ENCODE results near the gene ZBTB16. TPM values are rescaled to one million over a fixed set of nuclear protein-coding genes. Genes with fewer than 3 reads are reported as not detected.

ZBTB16 gene
- polyA plus RNA-seq, 1 donor = 2.8 TPM

- H3K27ac ChIP-seq (ENCODE audit: low read length) = peak overlapping the region; percentile 73
- peak in 1 of 2 donors; percentile 70 for DNase-seq
- H3K4me3 ChIP-seq (ENCODE audit: low read length) = no peak overlapping the region
- no peaks in the 10 kb centered on the region for H3K36me3 ChIP-seq (ENCODE audit: control insufficient read depth, insufficient read depth, low read length)
- H3K27me3 ChIP-seq (ENCODE audit: control insufficient read depth, insufficient read depth, low read length) = no peaks in the 10 kb centered on the region
- no peaks in the 10 kb centered on the region for H3K9me3 ChIP-seq (ENCODE audit: control insufficient read depth, low read depth, low read length)
- 31% methylated on average over 2 of the region's 5 CpGs for WGBS (ENCODE audit: insufficient coverage, low lambda C conversion rate)
- H3K4me1 ChIP-seq (ENCODE audit: control insufficient read depth, insufficient read depth, low read length) = peaks cover 88% of the 10 kb centered on the region
These were observed 114.3 kb downstream of the ZBTB16 start for GRCh38 chr11:114173843-114174242.

DNA sequence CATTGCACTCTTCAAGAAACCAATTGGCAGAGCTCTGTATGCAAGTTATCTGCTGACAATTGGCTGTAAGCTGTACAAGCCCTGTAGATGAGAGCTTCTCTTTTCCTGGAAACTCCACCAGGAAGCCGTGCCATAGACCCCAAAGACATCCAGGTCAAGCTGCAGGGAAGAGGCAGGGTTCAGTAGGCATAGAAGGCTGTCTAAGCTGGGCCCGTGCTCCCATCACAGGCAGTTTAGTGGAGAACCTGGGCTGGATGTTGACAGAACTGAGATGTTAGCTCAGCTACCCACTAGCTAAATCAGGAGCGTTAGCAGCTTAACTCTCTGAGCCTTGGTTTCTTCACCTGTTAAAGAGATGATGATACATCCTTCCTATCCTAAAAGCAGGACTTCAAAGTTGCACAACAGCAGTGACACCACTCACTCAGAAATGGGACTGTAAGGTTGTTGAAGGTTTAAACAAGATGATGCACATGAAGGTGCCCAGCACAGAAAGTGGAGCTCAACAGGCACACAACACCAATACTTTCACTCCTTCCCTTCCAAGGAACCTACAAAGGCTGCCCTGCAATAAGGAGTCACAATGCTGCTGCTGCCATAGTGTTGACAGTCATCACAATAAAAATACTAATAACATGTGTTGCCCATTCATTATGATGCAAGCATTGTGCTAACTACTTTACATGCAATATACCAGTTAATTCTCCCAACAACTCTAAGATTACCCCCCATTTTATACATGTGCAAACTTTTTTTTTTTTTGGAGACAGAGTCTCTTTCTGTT lies 115.4 kb downstream of the ZBTB16 start:
- no CpG with 5 or more reads among the region's 3 CpGs for WGBS (ENCODE audit: insufficient coverage, low lambda C conversion rate)
- H3K4me3 ChIP-seq (ENCODE audit: low read length) = no peak overlapping the region
- H3K27ac ChIP-seq (ENCODE audit: low read length) = no peak overlapping the region

DNA sequence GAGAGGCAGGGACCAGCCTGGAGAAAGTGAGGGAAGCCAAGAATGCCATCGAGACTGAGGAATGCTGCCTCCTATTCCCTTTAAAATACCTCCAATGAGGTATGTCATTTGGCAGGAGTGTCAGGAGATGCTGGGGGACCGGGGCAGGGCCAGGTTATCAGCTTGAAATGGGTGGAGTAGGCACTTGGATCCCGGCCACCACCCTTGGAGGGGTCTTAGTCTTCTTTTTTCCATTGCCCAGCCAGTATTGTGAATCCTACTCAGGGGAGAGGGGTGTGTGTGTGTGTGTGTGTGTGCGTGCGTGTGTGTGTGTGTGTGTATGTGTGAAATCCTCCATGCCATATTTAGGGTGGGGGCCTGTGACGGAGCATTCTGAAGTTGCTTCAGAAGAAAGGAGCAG lies 116.2 kb downstream of the ZBTB16 start:
- H3K9me3 ChIP-seq (ENCODE audit: control insufficient read depth, low read depth, low read length) = no peaks in the 10 kb centered on the region
- H3K36me3 ChIP-seq (ENCODE audit: control insufficient read depth, insufficient read depth, low read length) = no peaks in the 10 kb centered on the region
- no CpG with 5 or more reads among the region's 6 CpGs for WGBS (ENCODE audit: insufficient coverage, low lambda C conversion rate)
- no peaks in the 10 kb centered on the region for H3K27me3 ChIP-seq (ENCODE audit: control insufficient read depth, insufficient read depth, low read length)
- H3K27ac ChIP-seq (ENCODE audit: low read length) = peak overlapping the region; percentile 63
- peaks cover 86% of the 10 kb centered on the region for H3K4me1 ChIP-seq (ENCODE audit: control insufficient read depth, insufficient read depth, low read length)
- no peak for DNase-seq
- no peak overlapping the region for H3K4me3 ChIP-seq (ENCODE audit: low read length)

More for the DNA sequence above, 115.4 kb downstream of the ZBTB16 start:
- no peaks in the 10 kb centered on the region for H3K27me3 ChIP-seq (ENCODE audit: control insufficient read depth, insufficient read depth, low read length)
- peaks cover 88% of the 10 kb centered on the region for H3K4me1 ChIP-seq (ENCODE audit: control insufficient read depth, insufficient read depth, low read length)
- no peaks in the 10 kb centered on the region for H3K9me3 ChIP-seq (ENCODE audit: control insufficient read depth, low read depth, low read length)
- H3K36me3 ChIP-seq (ENCODE audit: control insufficient read depth, insufficient read depth, low read length) = no peaks in the 10 kb centered on the region
- DNase-seq = no peak

DNA sequence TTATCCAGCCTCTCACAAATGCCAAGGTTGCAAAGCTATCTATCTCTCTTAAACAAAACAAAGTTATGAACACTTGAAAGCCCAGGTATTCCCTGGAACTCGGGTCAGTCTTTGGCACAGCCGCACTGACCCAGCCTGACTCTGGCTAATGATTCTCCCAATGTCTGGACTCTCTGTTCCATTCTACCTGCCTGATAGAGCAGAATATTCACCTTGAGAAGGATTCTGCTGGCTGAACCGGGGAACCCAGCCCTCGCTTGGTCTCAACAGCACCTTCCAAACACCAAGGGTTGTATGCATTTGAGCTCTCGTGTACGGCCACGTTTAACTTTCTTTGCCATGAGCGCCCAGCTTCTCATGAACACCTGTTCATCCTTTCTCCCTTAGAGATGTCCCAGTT lies 116.8 kb downstream of the ZBTB16 start:
- no peaks in the 10 kb centered on the region for H3K9me3 ChIP-seq (ENCODE audit: control insufficient read depth, low read depth, low read length)
- no peak overlapping the region for H3K4me3 ChIP-seq (ENCODE audit: low read length)
- DNase-seq = peak in 1 of 2 donors; percentile 70
- H3K27ac ChIP-seq (ENCODE audit: low read length) = peak overlapping the region; percentile 63
- H3K36me3 ChIP-seq (ENCODE audit: control insufficient read depth, insufficient read depth, low read length) = no peaks in the 10 kb centered on the region
- peaks cover 79% of the 10 kb centered on the region for H3K4me1 ChIP-seq (ENCODE audit: control insufficient read depth, insufficient read depth, low read length)
- H3K27me3 ChIP-seq (ENCODE audit: control insufficient read depth, insufficient read depth, low read length) = no peaks in the 10 kb centered on the region
- WGBS (ENCODE audit: insufficient coverage, low lambda C conversion rate) = no CpG with 5 or more reads among the region's 8 CpGs

GRCh38 chr11:114178656-114179055 lies 119.1 kb downstream of the ZBTB16 start:
- WGBS (ENCODE audit: insufficient coverage, low lambda C conversion rate) = no CpG with 5 or more reads among the region's 1 CpG
- no peaks in the 10 kb centered on the region for H3K27me3 ChIP-seq (ENCODE audit: control insufficient read depth, insufficient read depth, low read length)

DNA sequence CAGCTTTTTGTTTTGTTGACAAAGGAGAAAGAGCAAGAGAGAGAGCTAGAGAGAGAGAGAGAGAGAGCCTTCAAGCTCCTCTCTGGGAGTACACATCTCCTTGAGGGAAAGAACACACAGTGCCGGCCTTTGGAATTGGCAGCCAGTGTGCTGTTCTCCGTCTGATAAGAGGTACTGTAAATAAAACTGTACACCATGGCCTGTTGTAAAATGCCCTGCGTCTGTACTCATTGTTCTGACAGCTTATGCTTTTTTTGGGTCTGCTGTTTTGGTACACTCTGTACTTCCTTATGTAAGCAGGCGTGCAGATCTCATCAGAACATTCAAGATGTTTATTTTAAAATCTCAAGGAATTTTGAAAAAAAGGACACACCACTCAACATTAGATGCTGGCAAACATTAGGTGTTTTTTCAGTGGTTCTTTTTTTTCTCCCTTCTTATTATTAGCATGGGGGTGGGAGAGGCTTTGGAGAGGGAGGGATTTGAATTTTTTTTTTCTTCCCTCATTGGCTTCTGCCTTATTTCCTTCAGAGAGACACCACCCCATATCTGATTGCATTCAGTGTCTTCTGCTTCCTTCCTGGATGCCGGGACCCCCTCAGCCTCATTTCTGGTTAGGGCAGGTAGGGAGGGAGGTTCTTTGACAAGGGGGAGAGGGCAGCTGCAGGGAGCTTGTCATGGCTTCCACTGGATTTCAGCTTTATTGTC lies 119.9 kb downstream of the ZBTB16 start:
- Histone ChIP-seq H3K9me3 (ENCODE audit: control insufficient read depth, low read depth, low read length) (no peaks in the 10 kb centered on the region), H3K27me3 (ENCODE audit: control insufficient read depth, insufficient read depth, low read length) (no peaks in the 10 kb centered on the region), H3K27ac (ENCODE audit: low read length) (peak overlapping the region; percentile 55), H3K4me1 (ENCODE audit: control insufficient read depth, insufficient read depth, low read length) (peaks cover 51% of the 10 kb centered on the region), H3K36me3 (ENCODE audit: control insufficient read depth, insufficient read depth, low read length) (no peaks in the 10 kb centered on the region), H3K4me3 (ENCODE audit: low read length) (no peak overlapping the region)
- DNase-seq = peak; percentile 79 to 89
- no CpG with 5 or more reads among the region's 5 CpGs for WGBS (ENCODE audit: insufficient coverage, low lambda C conversion rate)

More at GRCh38 chr11:114178656-114179055, 119.1 kb downstream of the ZBTB16 start:
- H3K36me3 ChIP-seq (ENCODE audit: control insufficient read depth, insufficient read depth, low read length) = no peaks in the 10 kb centered on the region
- H3K9me3 ChIP-seq (ENCODE audit: control insufficient read depth, low read depth, low read length) = no peaks in the 10 kb centered on the region
- DNase-seq = no peak
- H3K4me1 ChIP-seq (ENCODE audit: control insufficient read depth, insufficient read depth, low read length) = peaks cover 56% of the 10 kb centered on the region
- H3K27ac ChIP-seq (ENCODE audit: low read length) = peak overlapping the region; percentile 55
- no peak overlapping the region for H3K4me3 ChIP-seq (ENCODE audit: low read length)

DNA sequence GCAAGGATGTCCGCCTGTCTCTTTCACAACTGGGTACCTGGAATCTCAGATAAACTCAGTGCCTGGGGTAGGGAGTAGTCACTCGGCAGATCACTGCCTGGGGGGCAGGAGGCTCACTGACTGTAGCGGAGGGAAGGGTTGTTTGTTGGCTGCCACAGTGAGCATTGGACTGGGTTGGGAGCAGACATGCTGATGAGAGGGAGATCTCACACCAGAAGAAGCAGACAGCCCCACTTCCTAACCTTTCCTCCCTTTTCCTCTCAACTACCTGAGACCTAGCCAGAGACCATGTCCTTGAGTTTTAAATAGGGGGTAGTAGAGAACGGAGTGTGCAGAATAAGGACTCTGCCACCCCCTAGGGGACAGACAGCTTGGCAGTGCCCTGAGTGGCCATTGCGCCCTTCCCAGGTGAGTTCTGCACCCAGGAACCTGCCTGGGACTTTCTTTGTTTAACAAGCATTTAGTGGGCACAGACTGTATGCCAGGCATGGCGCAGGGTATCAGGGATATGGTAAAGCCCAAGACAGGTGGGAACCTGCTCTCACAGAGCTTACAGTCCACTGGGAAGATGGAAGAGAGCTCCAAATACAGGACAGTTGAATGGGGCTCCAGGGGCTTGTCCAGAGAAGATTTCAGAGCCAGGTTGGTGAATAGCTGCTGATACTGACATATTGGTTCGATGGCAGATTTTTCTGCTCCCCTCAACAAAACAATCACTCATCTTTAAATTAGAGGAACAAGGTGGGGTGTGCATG lies 121.0 kb downstream of the ZBTB16 start:
- Histone ChIP-seq H3K27ac (ENCODE audit: low read length) (peak overlapping the region; percentile 55), H3K36me3 (ENCODE audit: control insufficient read depth, insufficient read depth, low read length) (no peaks in the 10 kb centered on the region), H3K27me3 (ENCODE audit: control insufficient read depth, insufficient read depth, low read length) (no peaks in the 10 kb centered on the region), H3K4me3 (ENCODE audit: low read length) (no peak overlapping the region), H3K9me3 (ENCODE audit: control insufficient read depth, low read depth, low read length) (no peaks in the 10 kb centered on the region), H3K4me1 (ENCODE audit: control insufficient read depth, insufficient read depth, low read length) (peaks cover 41% of the 10 kb centered on the region)
- peak in 1 of 2 donors; percentile 56 for DNase-seq
- 83% methylated on average over 1 of the region's 7 CpGs for WGBS (ENCODE audit: insufficient coverage, low lambda C conversion rate)

DNA sequence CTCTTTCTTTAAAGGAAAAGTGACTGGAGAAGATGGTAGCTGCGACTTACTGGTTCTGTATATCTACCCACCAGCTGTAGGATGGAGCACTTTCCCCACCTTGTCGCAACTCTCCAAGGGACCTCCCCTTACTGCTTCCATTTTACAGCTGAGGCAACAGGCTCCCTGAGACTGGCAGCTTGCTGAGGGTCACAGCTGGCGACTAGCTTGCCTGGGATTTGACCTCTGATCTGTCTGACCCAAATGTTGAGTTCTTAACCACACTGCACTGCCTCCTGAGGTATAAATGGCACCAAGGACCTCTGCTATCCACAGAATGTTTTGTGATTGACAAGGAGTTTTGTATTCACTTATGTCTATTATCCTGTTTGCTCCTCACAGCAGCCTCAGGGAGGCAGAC lies 121.7 kb downstream of the ZBTB16 start:
- no CpG with 5 or more reads among the region's 3 CpGs for WGBS (ENCODE audit: insufficient coverage, low lambda C conversion rate)
- no peak for DNase-seq
- peaks cover 37% of the 10 kb centered on the region for H3K4me1 ChIP-seq (ENCODE audit: control insufficient read depth, insufficient read depth, low read length)
- no peak overlapping the region for H3K4me3 ChIP-seq (ENCODE audit: low read length)
- H3K36me3 ChIP-seq (ENCODE audit: control insufficient read depth, insufficient read depth, low read length) = no peaks in the 10 kb centered on the region
- no peaks in the 10 kb centered on the region for H3K27me3 ChIP-seq (ENCODE audit: control insufficient read depth, insufficient read depth, low read length)
- no peaks in the 10 kb centered on the region for H3K9me3 ChIP-seq (ENCODE audit: control insufficient read depth, low read depth, low read length)
- no peak overlapping the region for H3K27ac ChIP-seq (ENCODE audit: low read length)

DNA sequence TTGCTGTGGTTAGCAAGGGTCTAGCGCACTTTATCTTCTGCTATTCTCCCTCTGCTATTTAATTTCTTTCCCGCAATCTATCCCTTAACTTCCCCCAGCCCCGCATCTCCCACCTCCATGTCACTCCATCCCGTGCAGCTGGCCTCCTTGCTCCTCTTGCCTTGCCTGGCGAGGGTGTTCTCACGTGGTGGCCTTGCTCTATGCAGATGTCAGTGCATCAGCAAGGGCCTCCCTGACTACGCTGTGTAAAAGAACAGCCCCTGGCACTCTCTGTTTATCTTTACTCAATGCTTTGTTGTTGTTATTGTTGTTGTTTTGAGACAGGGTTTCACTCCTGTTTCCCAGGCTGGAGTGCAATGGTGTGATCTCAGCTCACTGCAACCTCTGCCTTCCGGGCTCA lies 122.2 kb downstream of the ZBTB16 start:
- Histone ChIP-seq H3K4me1 (ENCODE audit: control insufficient read depth, insufficient read depth, low read length) (peaks cover 32% of the 10 kb centered on the region), H3K9me3 (ENCODE audit: control insufficient read depth, low read depth, low read length) (no peaks in the 10 kb centered on the region), H3K27me3 (ENCODE audit: control insufficient read depth, insufficient read depth, low read length) (no peaks in the 10 kb centered on the region), H3K4me3 (ENCODE audit: low read length) (no peak overlapping the region), H3K36me3 (ENCODE audit: control insufficient read depth, insufficient read depth, low read length) (no peaks in the 10 kb centered on the region), H3K27ac (ENCODE audit: low read length) (no peak overlapping the region)
- WGBS (ENCODE audit: insufficient coverage, low lambda C conversion rate) = no CpG with 5 or more reads among the region's 8 CpGs
- DNase-seq = no peak

- no peaks in the 10 kb centered on the region for H3K27me3 ChIP-seq (ENCODE audit: control insufficient read depth, insufficient read depth, low read length)
- H3K4me3 ChIP-seq (ENCODE audit: low read length) = no peak overlapping the region
- 90% methylated on average over 2 of the region's 11 CpGs for WGBS (ENCODE audit: insufficient coverage, low lambda C conversion rate)
- no peak for DNase-seq
- H3K36me3 ChIP-seq (ENCODE audit: control insufficient read depth, insufficient read depth, low read length) = no peaks in the 10 kb centered on the region
- H3K9me3 ChIP-seq (ENCODE audit: control insufficient read depth, low read depth, low read length) = no peaks in the 10 kb centered on the region
- peaks cover 27% of the 10 kb centered on the region for H3K4me1 ChIP-seq (ENCODE audit: control insufficient read depth, insufficient read depth, low read length)
- no peak overlapping the region for H3K27ac ChIP-seq (ENCODE audit: low read length)
These were observed 123.0 kb downstream of the ZBTB16 start for GRCh38 chr11:114182471-114183043.
